Small intestine (tissue), 7 donors: Measurements from ENCODE around the gene PGLYRP1. TPM values are rescaled to one million over a fixed set of nuclear protein-coding genes. Genes with fewer than 3 reads are reported as not detected.

Experiments
- DNase-seq, 2 donors: peaks; one replicate each; pipeline versions ENCODE4 v3.0.0 to v3.0.0-alpha.2; 2013
- FAIRE-seq: peaks from 2 replicates; lab custom pipeline; 2012; peaks lifted over from hg19 to GRCh38; lab: Jason Lieb, UNC
- H3K27ac ChIP-seq, 3 donors: one replicate each; pipeline ENCODE4 v1.5.1; 2013; ENCODE audit warnings: low read length in 2 of 3, mild to moderate bottlenecking in 2 of 3, control low read depth in 1 of 3, inconsistent platforms in 1 of 3, low read depth in 1 of 3, moderate library complexity in 1 of 3
- H3K27me3 ChIP-seq, 3 donors: one replicate each; pipeline ENCODE4 v1.6.1; 2013; ENCODE audit warnings: low read length in 3 of 3, inconsistent platforms in 1 of 3; ENCODE audit not compliant: control insufficient read depth in 3 of 3, insufficient read depth in 3 of 3
- H3K36me3 ChIP-seq, 3 donors: one replicate each; pipeline ENCODE4 v1.6.1; 2013; ENCODE audit warnings: low read length in 3 of 3, inconsistent platforms in 1 of 3, low read depth in 1 of 3, mild to moderate bottlenecking in 1 of 3, moderate library complexity in 1 of 3; ENCODE audit not compliant: control insufficient read depth in 3 of 3, insufficient read depth in 2 of 3
- H3K4me1 ChIP-seq, 3 donors: one replicate each; pipeline ENCODE4 v1.6.1; 2013; ENCODE audit warnings: low read length in 2 of 3, inconsistent platforms in 1 of 3, low read depth in 1 of 3, mild to moderate bottlenecking in 1 of 3, moderate library complexity in 1 of 3; ENCODE audit not compliant: control insufficient read depth in 3 of 3, insufficient read depth in 2 of 3
- H3K4me3 ChIP-seq, 3 donors: one replicate each; pipeline ENCODE4 v1.5.1; 2013; ENCODE audit warnings: low read length in 3 of 3, control low read depth in 1 of 3, inconsistent platforms in 1 of 3, low read depth in 1 of 3, mild to moderate bottlenecking in 1 of 3, moderate library complexity in 1 of 3
- H3K9me3 ChIP-seq, 2 donors: one replicate each; pipeline ENCODE4 v1.6.1; 2013; ENCODE audit warnings: low read depth in 1 of 2, low read length in 1 of 2; ENCODE audit not compliant: control insufficient read depth in 2 of 2, insufficient read depth in 1 of 2
- WGBS, 3 donors: extraction: QIAGEN DNeasy Blood & Tissue Kit; methylation state at CpG; one replicate each; pipeline ENCODE4 v1.1.7; 2013; 5-methylcytosine and 5-hydroxymethylcytosine counted together
- polyA plus RNA-seq, 4 donors: library from polyadenylated mRNA; stranded (reverse) in 3 of 4; unstranded in 1 of 4; fragments of 200-250 nt in 3 of 4; fragments of 120-200 nt in 1 of 4; gene quantifications; one replicate each; pipeline versions ENCODE4 v1.2.1 to v1.2.3, GENCODE V29; 2013
- donor health status: healthy with polysubstance abuse.
- donor health status: control.
- donor health status: control.
- donor health status: Bipolar disorder and iron deficiency.
- donor health status: healthy.

Gene PGLYRP1
- polyA plus RNA-seq, 4 donors = 0.41 TPM; not detected in 3

DNA sequence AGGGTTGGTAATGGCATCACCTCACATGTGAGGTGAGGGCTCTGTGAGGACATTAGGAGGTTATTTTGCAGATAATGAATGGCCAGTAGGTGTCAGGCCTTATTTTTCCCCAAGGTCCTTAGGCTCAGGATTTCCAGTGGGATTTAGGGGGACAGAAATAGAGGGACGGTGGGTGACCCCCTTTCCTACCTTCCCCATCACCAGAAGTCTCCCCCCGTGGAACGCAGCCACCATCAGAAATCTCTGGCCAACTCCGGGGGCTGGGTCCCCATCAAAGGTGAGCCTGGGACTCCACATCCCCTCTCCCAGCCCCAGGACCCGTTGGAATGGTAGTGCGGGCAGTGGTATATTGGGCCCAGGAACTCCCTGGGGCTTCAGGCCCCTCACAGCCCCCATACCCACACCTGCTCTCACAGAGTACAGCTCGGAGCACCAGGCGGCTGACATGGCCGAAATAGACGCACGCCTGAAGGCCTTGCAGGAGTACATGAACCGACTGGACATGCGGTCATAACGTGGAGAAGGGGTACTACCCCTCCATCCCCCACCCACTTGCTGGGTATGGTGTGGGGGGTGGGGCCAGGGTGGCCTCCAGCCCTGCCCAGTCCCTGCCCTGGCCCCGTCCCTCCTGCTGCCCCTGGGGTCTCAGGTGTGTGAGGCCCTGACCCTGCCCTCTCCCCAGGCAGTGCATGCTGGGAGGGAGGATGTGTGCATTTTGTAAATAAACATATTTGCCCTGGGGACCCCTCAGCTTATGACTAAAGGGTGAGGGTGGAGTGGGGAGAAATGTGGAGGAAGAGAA is 4.8 kb downstream of the PGLYRP1 start:
- FAIRE-seq = no peak
- Histone ChIP-seq H3K27ac (no peak overlapping the region), H3K36me3 (peaks cover 0 to 25% (median 0%) of the 10 kb centered on the region in 3 donors), H3K4me1 (peaks cover 0 to 14% (median 2%) of the 10 kb centered on the region in 3 donors), H3K9me3 (no peaks in the 10 kb centered on the region), H3K27me3 (peaks cover 7 to 40% (median 7%) of the 10 kb centered on the region in 3 donors), H3K4me3 (no peak overlapping the region)
- WGBS, 3 donors = 93 to 96% (median 95%) methylated on average over 15 of the region's 15 CpGs
- DNase-seq = no peak

DNA sequence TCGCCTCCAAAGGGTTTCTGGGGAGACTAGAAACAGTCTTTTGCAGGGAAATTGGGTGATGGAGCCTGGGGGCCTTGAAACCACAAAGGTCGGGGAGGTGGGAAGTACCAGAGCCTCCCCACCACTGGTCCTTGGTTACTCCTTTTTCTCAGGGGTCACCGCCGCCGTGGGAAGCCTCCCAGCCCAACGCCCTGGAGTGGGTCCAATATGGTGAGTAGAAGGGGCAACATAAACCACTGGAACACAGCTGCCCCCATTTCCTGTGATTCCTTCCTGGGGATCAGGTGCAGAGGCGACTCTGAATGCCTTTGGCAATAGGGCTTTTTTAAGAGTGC is 5.8 kb downstream of the PGLYRP1 start:
- DNase-seq = no peak
- Histone ChIP-seq H3K27ac (no peak overlapping the region), H3K9me3 (no peaks in the 10 kb centered on the region), H3K4me3 (no peak overlapping the region), H3K27me3 (peaks cover 0 to 32% (median 5%) of the 10 kb centered on the region in 3 donors), H3K36me3 (peaks cover 0 to 25% (median 0%) of the 10 kb centered on the region in 3 donors), H3K4me1 (peaks cover 0 to 14% (median 2%) of the 10 kb centered on the region in 3 donors)
- WGBS, 3 donors = 40 to 47% (median 42%) methylated on average over 7 of the region's 7 CpGs
- no peak for FAIRE-seq

DNA sequence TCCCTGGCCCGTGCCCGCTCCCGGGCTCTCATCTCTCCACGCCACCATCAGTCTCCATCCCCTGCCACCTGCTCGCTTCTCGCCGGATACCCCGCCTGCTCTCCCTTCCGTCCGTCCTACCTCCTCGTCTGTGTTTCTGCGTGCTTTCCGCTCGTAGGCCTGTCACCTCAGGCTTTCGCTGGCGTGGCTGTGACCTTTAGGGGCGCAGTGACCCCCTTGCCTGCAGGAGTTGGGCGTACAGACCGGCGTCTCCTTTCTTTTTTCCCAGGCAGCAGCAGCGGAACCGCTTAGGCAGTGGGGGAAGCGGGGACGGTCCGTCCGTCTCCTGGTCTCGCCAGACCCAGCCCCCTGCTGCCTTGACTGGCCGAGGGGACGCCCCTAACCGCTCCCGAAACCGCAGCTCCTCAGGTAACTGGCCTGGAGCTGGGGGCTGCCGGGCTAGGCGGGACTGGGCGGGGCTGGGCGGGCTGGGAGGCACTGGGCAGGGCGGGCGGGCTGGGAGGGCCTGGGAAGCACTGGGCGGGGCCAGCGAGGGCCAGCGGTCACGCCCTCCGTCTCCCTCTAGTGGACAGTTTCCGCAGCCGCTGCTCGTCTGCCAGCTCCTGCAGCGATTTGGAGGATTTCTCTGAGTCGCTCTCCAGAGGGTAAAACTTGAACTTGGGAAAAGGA is 6.3 kb downstream of the PGLYRP1 start:
- H3K4me1 ChIP-seq = peaks cover 0 to 14% (median 2%) of the 10 kb centered on the region in 3 donors
- peaks cover 0 to 28% (median 5%) of the 10 kb centered on the region in 3 donors for H3K27me3 ChIP-seq
- peak; percentile 80 to 90 for DNase-seq
- H3K36me3 ChIP-seq = peaks cover 0 to 30% (median 0%) of the 10 kb centered on the region in 3 donors
- peak overlapping the region in 2 of 3 donors; percentile 38 to 64 for H3K4me3 ChIP-seq
- FAIRE-seq = no peak
- H3K27ac ChIP-seq = no peak overlapping the region
- 1 to 2% (median 1%) methylated on average over 39 to 48 of the region's 48 CpGs for WGBS, 3 donors
- no peaks in the 10 kb centered on the region for H3K9me3 ChIP-seq

DNA sequence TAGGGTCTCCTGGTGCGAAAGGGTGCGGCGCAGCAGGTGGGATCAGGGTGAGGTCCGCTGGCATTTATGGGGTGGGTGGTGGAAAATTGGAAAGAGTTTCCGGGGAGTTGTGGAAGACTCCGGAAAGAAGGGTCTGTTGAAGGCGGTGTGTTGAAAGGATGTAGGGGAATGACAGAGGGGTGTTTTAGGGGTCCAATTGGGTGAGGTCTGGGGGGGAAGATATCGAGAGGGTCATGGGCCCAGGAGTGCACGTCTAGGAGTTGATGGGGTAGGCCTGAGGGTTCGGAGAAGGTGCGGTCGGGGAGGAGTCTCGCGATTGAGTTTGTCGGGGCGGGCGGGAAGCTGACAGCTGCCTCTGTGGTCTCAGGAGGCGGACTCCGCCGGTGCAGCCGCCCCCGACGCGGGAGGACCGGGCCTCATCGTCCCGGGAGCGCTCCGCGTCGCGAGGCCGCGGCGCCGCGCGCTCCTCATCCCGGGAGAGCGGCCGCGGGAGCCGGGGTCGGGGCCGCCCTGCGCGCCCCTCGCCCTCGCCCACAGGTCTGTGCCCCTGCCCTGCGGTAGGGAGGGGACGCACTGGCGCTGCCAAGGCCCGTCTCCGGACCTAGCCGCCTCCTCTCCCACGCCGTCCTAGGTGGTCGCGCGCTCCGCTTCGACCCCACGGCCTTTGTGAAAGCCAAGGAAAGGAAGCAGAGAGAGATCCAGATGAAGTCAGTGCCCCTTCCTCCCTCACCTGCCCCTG is 7.0 kb downstream of the PGLYRP1 start:
- H3K27me3 ChIP-seq = peaks cover 0 to 28% (median 5%) of the 10 kb centered on the region in 3 donors
- H3K27ac ChIP-seq = no peak overlapping the region
- peaks cover 0 to 30% (median 0%) of the 10 kb centered on the region in 3 donors for H3K36me3 ChIP-seq
- FAIRE-seq = no peak
- no peaks in the 10 kb centered on the region for H3K9me3 ChIP-seq
- WGBS, 3 donors = 4 to 6% (median 4%) methylated on average over 24 to 63 of the region's 63 CpGs
- H3K4me1 ChIP-seq = peaks cover 0 to 14% (median 2%) of the 10 kb centered on the region in 3 donors
- peak in 1 of 2 donors; percentile 37 for DNase-seq
- peak overlapping the region in 2 of 3 donors; percentile 38 to 64 for H3K4me3 ChIP-seq

DNA sequence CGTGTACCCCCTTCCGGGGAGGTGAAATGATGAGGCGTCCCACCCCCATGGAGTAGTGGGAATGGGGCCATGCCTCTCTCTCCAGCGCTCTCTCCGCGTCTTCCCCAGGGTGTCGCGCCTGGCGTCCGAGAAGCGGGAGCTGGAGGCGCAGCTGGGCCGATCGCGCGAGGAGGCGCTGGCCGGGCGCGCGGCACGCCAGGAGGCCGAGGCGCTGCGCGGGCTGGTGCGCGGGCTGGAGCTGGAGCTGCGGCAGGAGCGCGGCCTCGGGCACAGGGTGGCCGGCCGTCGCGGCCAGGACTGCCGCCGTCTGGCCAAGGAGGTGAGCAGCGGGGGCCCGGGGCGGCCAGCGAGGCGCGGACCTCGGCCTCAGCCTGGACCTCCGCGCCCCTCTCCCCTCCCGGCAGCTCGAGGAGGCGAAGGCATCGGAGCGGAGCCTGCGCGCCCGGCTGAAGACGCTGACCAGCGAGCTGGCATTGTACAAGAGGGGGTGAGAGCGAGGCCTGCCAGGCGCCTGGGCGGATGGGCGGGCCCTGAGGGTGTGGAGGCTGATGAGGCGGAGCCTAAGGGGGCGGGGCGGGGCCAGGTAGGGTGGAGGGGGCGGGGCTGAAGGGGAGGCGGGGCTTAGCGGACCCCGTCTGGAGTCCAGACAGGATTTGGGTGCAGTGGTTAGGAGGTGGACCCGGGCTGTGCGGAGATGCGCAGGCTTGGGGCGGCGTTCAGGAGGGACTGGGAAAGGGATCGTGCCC is 7.7 kb downstream of the PGLYRP1 start:
- DNase-seq (peak; percentile 70 to 80), FAIRE-seq (no peak)
- Histone ChIP-seq H3K27ac (no peak overlapping the region), H3K9me3 (no peaks in the 10 kb centered on the region), H3K27me3 (peaks cover 0 to 28% (median 5%) of the 10 kb centered on the region in 3 donors), H3K4me1 (peaks cover 0 to 14% (median 2%) of the 10 kb centered on the region in 3 donors), H3K36me3 (peaks cover 0 to 30% (median 0%) of the 10 kb centered on the region in 3 donors), H3K4me3 (peak overlapping the region in 1 of 3 donors; percentile 64)
- 5 to 14% (median 6%) methylated on average over 30 to 74 of the region's 74 CpGs for WGBS, 3 donors

DNA sequence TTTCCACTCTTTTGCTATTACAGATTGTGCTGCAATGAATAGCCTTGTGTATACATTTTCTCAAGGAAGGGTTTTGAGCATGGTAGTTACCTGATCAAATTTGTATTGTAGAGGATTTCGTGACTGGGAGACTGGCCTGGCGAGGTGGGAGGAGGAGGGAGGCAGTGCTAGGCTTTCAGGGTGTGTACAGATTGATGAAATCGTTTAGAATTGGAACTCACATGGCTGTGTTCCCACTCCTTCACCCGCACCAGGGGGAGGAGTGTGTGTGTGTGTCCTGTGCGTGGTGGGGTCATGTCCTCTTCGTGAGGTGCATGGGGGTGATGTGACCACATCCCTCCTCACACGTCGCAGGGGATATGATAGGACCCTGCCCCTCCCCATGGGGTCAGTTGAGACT is 8.3 kb downstream of the PGLYRP1 start:
- Histone ChIP-seq H3K4me3 (peak overlapping the region in 1 of 3 donors; percentile 64), H3K36me3 (peaks cover 0 to 31% (median 0%) of the 10 kb centered on the region in 3 donors), H3K27me3 (peaks cover 0 to 28% (median 5%) of the 10 kb centered on the region in 3 donors), H3K27ac (no peak overlapping the region), H3K9me3 (no peaks in the 10 kb centered on the region), H3K4me1 (peaks cover 0 to 14% (median 2%) of the 10 kb centered on the region in 3 donors)
- FAIRE-seq (no peak), DNase-seq (no peak)
- 26 to 43% (median 36%) methylated on average over 8 of the region's 8 CpGs for WGBS, 3 donors

DNA sequence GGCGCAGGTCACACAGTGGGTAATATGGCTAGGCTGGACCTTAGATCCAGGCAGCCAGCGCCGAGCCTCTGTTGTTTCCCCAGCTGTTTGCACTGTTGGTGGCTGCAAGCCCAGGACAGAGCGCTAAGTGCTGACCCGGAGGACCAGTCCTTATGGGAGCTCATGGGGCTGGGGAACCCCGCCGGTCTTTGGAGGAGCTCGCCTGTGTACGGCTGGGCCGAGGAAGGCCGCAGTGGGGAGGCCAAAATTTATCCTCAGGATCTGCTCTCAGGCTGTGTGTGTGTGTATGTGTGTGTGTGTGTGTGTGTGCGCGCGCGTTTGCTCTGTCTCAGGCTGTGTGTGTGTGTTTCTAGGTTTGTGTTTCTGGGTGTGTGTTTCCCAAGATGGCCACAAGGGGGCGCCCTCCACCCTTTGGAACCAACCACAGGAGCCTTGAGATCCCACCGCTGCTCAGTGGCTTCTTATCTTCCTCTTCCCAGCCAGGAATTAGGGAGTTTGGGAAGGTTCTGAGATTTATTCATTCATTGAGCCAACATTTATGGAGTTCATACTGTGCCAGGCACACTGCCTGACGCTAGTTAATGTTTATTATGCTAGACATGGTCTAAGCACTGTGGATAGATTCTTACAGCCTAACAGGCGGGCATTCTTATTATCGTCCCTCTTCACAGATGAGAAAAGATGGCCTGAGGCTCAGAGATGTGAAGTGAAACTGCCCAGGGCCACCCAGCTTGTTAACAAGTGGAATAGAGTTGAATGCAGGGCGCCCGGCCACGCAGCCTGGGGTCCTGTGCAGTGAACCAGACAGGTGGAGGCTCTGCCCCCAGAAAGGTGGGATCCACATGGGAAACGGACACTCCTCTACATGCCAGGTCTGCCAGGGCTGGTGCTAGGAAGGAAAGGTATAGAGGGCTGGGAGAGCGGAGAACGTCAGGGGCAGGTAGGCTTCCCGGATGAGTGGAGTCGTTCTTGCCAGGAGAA is 13.0 kb downstream of the PGLYRP1 start:
- DNase-seq = peak; percentile 58 to 72
- H3K4me3 ChIP-seq = no peak overlapping the region
- WGBS, 3 donors = 61 to 66% (median 64%) methylated on average over 24 to 28 of the region's 28 CpGs
- no peak overlapping the region for H3K27ac ChIP-seq
- peaks cover 0 to 27% (median 2%) of the 10 kb centered on the region in 3 donors for H3K36me3 ChIP-seq
- FAIRE-seq = no peak
- H3K9me3 ChIP-seq = no peaks in the 10 kb centered on the region
- peaks cover 0 to 4% (median 2%) of the 10 kb centered on the region in 3 donors for H3K4me1 ChIP-seq
- peaks cover 0 to 15% (median 4%) of the 10 kb centered on the region in 3 donors for H3K27me3 ChIP-seq
